GM19193 (cell line): ENCODE results near the gene ZCCHC2.
A peak's percentile ranks its signal among the peaks of the same experiment; 100 is the strongest.

ENCODE experiments used
- POLR2A ChIP-seq: IDR thresholded peaks from 4 replicates; pipeline ENCODE4 v1.6.1; 2011; ENCODE audit not compliant: insufficient read depth, insufficient read length; ENCODE audit errors: extremely low read depth

Gene ZCCHC2

DNA sequence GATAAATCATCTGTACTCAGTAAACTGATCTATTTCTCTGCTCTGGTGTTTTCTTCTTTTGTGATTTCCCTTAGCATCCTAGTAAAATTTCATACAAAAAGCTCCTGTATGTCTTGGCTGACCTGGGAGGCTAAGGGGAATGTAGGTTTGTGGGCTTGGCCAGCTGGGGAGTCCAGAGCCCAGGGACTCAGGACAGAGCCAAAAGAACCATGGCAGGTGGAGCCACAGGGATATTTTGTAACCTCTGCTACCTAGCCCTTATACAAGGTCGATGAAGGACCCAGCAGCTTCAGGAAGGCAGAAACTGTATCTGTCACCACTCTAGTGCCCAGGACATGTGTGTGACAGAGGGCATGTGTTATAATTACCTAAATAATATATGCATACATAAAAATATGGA is 22.7 kb upstream of the ZCCHC2 start:
- TF ChIP-seq POLR2A = no peak

DNA sequence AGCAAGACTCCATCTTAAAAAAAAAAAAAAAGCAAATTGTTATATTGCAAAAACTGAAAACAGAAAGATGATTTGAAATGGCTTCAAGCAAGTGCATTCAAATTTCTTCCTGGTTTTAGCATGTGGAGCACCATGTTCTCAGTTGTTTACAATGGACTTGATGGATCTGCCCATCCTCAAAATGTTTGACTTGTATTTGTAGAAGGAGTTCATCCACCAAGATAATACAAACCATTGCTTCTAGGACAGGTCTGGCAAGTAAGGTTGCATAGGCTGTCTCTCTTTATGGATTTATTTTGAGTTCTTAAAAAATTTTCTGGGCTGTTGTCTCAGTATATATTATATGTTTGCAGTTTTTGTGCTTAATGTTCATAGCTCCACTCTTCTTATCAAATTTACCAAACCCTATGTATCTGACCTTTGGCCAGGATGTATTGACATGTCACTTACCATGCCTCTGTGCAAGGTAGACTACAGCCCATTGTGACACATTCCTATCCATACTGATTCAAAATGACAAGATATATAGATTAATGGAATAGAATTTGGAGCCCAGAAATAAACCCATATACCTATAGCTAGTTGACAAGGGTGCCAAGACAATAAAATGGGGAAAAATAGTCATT is 21.7 kb upstream of the ZCCHC2 start:
- TF ChIP-seq POLR2A = no peak

DNA sequence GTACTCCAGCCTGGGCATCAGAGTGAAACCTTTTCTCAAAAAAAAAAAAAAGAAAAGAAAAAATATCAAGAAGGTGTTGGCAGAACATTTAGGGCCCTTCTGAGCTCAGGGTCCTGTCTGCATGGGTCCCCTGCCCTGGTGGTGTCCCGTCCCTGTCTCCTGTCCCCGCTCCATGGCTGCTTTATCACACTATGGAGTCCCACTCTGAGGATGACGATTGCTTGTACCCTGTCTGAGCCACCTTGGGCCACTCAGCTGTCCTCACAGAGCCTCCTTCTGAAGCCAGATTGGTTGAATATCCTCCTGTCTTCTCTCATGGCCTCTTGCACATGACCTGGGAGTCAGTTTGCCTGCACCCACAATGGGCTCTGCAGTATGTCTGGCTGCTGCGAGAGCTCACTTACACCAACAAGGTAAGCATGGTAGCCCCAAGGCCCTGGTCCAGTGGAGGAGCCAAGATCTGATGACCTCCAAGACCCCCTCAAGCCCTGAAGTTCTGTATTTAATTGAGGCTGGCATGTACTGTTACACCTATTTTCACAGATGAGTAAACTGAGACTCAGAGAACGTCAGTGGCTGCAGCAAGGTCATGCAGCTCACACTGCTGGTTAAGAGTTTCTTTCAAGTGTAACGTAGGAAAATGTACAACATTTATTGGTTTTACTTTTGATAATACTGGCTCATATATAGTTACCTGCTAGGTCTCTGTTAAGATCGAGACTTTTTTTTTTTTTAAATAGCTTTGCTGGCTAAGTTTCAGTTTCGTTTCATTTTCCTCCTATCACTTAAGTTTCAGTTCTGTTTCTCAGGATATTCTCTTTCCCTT is 16.9 kb upstream of the ZCCHC2 start:
- peak; percentile 22 for TF ChIP-seq POLR2A

DNA sequence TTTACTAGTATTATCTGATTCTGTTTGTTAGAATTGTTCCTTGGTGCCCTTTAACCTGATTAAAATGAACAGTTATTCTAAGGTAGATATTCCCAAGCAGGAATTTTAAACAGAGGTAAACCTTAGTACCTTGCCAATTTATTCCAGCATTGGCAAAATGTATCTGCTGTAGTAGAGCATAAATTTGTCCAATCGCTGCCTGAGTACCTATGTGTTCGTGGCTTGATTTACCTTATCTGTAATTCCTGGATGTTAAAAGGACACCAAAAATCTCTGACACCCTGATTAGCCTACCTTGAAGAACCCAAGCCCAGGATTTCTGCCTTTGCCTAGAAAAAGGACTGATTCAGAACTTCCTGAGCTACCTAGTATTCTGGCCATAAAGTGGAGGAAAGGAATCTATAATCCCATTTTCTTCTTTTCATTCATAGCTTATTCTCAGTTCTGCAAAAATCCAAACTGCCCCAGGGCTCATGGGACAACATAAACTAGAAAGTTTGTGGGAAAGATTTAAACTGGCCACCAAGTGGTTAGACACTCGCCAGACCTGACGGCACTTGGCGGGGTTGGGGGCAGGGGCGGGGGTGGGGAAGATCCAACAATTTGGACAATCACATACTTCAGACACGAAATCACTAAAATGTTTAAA is 16.2 kb upstream of the ZCCHC2 start:
- TF ChIP-seq POLR2A = no peak

DNA sequence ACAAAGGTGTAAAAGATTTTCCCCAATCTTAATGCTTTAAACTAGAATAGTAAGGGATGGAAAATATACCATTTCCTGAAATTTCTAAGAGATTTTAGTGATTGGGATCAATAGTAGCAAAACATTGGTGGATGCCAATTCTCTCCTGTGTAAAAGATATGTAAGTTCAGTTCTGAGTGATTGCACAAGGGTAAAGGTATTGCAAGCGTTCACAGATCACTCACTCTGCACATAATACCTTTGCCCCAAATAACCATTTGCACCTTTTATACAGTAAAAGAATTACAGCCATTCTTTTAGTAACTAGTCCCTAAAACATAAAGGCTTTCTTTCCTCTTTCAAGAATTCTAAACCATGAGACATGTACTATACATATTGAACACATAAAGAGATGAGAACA is 13.0 kb upstream of the ZCCHC2 start:
- no peak for TF ChIP-seq POLR2A

DNA sequence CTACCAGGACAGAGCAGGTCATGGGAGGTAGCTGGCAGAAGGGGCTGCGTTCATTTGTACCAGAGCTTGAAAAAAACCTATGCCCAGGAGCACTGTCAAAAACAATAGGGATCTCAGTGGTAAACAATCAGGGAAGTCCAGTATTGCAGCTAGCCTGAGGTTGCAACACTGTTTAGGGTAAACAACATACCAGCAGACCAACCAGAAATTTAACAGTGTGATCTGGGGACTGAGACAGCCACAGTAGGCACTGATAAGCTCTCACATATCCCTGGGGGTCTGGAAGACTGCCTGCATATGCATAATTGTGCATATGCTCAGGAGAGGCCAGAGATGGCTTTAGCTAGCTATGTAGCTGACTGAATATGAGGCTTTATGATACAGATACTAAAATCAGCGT is 12.0 kb upstream of the ZCCHC2 start:
- no peak for TF ChIP-seq POLR2A

DNA sequence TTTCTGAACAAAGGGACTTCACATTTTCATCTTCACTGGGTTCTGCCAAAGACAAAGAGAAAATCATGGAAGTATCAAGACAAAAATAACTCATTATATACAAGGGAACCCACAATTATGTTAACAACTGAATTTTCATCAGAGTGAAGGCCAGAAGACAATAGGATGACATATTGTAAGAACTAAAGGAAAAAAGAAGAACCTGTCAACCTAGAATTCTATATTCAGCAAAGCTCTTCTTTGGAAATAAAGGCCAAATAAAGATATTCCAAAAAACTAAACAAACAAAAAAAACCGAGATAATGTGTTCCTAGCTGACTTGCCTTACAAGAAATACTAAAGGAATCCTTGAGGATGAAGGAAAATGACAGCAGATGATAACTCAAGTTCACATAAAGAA is 10.3 kb upstream of the ZCCHC2 start:
- no peak for TF ChIP-seq POLR2A

DNA sequence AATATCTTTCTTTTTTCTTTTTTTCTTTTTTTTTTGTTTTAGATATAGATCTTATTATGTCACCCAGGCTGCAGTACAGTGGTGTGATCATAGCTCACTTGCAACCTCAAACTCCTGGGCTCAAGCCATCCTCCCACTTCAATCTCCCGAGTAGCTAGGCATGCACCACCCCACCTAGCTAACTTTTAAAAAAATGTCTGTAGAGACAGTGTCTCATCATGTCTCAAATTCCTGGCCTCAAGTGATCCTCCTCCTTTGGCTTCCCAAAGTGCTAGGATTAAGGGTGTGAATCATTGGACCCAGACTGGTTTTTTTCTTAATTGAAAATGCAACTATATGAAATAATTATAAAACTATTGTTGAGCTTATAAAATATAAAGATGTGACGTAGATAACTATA is 9.8 kb upstream of the ZCCHC2 start:
- no peak for TF ChIP-seq POLR2A

DNA sequence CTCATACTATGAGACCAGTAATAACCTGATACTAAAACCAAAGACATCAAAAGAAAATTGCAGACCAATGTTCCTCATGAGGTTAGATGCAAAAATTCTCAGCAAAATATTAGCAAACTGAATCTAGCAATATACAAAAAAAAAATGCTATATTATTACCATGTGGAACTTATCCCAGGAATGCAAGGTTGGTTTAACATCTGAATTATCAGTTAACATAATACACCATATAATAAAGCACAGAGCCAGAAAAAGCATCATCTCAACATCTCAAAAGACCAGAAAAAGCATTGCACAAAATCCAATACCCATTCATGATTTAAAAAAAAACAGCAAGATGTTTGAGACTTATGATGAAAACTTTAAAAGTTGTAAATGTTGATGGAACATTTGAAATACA is 8.3 kb upstream of the ZCCHC2 start:
- no peak for TF ChIP-seq POLR2A

DNA sequence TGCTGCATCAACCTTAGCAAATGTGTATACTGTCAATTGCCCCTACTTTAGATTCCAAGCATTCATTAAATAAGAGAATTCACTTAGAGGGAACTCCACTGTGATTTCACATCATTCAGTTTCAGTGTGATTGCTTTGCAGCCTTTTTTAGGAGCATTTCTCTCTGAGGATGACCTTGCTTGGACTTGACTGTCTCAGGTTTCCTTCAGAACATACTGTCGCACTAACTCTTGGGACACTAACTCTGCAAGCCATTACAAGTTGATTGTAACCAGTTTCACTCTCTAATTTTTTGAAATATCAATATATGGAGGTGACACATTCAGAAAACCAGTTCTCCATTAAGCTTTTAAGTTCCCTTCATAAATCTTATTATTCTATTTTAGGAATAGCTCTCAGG is 6.6 kb upstream of the ZCCHC2 start:
- no peak for TF ChIP-seq POLR2A

DNA sequence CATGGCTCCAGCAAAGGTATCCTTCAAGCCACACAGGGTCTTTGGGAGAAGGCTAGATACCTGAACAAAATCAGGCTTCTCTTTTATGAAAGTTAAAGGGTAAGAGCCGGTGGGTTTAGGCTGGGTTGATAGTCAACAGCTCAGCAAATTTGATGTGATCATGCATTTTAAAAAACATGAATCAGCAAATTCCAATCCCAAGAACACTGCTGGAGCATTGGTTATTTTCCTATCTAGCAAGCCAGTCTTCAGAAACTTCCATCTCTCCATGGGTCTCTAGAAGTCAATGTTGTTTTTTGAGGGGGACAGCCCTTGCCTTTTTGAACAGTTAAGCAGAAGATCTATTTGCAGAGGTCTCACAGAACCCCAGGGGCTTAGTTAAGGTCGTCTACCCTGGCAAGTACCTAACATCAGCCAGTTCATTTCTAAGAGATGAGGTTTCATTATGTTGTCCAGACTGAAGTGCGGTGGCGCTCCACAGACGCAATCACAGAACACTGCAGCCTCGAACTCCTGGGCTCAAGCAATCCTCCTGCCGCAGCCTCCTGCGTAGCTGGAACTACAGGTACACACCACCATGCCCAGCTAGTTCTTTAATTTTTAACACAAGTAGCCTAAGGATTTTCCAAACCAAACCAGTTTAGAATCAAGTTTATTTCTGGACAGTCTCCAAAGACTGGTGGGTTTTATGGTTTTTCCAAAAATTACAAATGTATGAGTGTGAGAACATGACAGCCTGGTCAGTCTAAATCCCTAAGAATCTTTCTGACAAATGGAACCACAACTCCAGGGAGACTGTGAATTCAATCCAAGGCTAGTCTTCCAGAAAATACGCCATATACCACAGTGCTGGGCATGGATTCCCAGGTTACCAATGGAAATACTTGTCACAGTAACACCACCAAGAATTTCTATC is 4.1 kb upstream of the ZCCHC2 start:
- TF ChIP-seq POLR2A = no peak

DNA sequence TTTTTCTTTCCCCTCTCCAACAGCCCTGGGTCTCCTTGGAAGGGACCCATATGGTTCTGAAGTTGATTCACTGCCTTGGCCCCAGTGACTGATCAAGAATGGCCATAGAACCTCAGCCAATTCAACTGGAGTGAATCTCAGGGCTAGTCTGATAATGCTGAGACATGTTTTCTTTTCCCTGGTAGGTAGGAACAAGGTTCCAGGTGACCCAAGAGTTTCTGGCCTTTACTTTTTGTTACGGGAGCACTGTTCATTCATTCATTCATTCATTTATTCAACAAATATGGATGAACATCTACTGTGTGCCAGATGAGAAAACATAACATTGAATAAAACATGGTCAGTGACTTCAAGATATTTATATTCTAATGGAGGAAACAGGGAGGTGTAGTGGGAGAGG is 3.1 kb upstream of the ZCCHC2 start:
- TF ChIP-seq POLR2A = no peak

DNA sequence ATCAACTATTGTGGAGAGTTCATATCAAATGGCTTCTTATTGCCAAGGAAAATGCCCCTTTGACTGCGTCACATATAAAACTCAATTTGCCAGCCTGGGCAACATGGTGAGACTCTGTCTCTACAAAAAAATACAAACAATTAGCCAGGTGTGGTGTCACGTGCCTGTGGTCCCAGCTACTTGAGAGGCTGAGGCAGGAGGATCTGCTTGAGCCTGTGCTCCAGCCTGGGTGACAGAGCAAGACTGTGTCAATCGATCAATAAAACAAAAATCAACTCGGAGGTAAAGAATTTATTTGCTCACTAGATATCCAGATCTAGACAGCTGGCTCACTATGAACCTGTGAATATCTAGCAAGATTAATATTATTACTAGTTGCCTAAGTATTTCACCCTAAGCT is 1.7 kb upstream of the ZCCHC2 start:
- TF ChIP-seq POLR2A = no peak

DNA sequence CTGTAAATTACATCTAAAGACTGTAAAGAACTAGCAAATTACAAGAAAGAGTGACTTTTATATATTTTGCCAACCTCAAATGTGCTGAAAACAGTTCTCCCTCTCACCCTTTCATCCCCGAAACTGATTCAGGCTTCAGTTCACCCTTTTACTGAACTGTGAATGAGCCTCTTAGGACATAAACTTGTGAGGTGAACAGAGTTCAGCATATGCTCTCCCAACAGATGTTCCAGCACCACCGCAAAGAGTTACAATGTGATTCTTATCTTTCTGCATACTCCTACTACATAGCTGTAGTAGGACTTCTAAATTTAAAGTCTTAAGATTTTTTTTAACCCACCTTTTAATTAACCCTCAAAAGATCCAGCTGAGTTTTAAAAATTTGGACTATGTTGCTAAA is 1.2 kb upstream of the ZCCHC2 start:
- TF ChIP-seq POLR2A = no peak

DNA sequence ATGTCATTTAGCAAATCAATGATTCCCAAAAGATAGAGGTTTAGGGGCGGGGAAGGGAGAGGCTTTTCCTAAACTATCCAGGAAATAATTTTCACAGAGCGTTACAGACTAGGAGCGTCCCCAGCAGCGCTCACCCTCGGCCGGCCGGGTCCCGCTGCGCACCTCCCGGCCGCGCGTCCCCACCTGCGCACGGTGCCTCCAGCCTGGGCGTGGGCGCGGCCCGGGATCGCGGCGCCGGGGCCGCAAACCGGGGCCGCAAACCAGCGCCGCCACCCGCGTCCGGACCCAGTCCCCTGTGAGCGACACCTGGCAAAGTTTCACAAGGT is 684 bp upstream of the ZCCHC2 start:
- no peak for TF ChIP-seq POLR2A

DNA sequence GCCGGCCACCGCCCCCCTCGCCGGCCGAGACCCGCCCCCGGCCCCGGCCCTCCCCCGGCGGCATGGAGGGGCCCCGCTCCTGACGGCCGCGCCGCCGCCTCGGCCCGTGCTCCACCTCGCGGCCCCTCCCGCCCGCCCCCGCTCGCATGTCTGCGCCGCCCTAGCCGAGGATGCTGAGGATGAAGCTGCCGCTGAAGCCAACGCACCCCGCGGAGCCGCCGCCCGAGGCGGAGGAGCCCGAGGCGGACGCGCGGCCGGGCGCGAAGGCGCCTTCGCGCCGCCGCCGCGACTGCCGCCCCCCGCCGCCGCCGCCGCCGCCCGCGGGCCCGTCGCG is 397 bp downstream of the ZCCHC2 start:
- TF ChIP-seq POLR2A = no peak
